ENCODE data around the gene DDX49. TPM values are rescaled to one million over a fixed set of nuclear protein-coding genes. Genes with fewer than 3 reads are reported as not detected.

DDX49 gene
- total RNA-seq, 6 donors from 2014 or later = 22.5 to 46.7 (median 40.1) TPM

DNA sequence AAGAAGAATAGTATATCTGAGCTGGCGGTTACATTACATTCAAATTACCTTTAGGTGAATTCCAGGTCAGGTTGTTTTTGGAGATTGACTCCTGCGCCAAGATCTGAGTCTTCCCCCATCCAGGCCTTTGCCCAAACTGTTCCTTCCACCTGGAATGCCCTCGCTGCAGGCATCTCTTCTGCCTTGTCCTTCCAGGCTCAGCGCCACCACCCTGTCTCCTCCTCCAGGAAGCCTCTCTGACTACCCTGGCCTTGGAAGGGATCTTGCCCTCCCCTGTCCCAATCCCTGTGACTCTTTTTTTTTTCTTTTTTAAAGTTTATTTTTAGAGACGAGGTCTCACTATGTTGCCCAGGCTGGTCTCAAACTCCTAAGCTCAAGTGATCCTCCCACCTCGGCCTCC, 23.2 kb downstream of the DDX49 start:
- TF ChIP-seq EP300 (IDR thresholded peaks at IDR 0.05) (no peak), POLR2AphosphoS5 (IDR thresholded peaks at IDR 0.05) (no peak), POLR2A (IDR thresholded peaks at IDR 0.05) (no peak), CTCF (IDR thresholded peaks at IDR 0.05) (no peak)
- Histone ChIP-seq H3K27ac (no peak overlapping the region), H3K4me3 (no peak overlapping the region), H3K4me1 (peaks cover 16 to 29% (median 20%) of the 10 kb centered on the region in 4 donors), H3K36me3 (no peaks in the 10 kb centered on the region), H3K9me3 (no peaks in the 10 kb centered on the region), H3K27me3 (no peaks in the 10 kb centered on the region)
- ATAC-seq (ENCODE audit: low FRiP score in 2 of 2) (no peak), DNase-seq (no peak)
- 89 to 96% methylated on average over 6 of the region's 6 CpGs for WGBS, 2 donors

GRCh38 chr19:18943465-18943864, 23.9 kb downstream of the DDX49 start:
- DNase-seq (no peak), ATAC-seq (ENCODE audit: low FRiP score in 2 of 2) (no peak)
- TF ChIP-seq CTCF (IDR thresholded peaks at IDR 0.05) (no peak), POLR2AphosphoS5 (IDR thresholded peaks at IDR 0.05) (no peak), POLR2A (IDR thresholded peaks at IDR 0.05) (no peak), EP300 (IDR thresholded peaks at IDR 0.05) (no peak)
- no peaks in the 10 kb centered on the region for H3K9me3 ChIP-seq
- H3K27ac ChIP-seq = no peak overlapping the region
- WGBS, 2 donors = 82 to 85% methylated on average over 3 to 4 of the region's 4 CpGs
- H3K27me3 ChIP-seq = no peaks in the 10 kb centered on the region
- no peak overlapping the region for H3K4me3 ChIP-seq
- peaks cover 16 to 29% (median 20%) of the 10 kb centered on the region in 4 donors for H3K4me1 ChIP-seq
- H3K36me3 ChIP-seq = no peaks in the 10 kb centered on the region

DNA sequence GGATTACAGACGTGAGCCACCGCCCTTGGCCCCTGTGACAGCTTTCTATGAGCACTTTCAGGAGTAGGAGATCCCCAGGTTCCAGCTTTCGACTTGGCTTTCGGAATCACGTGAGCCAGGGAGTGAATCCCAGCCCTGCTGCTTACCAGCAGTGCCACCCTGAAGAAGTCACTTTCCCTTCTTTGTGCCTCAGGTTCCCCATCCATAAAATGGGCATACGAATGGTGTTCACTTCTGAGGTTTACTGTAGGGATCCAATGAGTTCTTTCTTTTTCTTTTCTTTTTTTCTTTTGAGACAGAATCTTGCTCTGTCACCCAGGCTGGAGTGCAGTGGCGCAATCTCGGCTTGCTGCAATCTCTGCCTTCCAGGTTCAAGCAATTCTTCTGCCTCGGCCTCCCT, 25.8 kb downstream of the DDX49 start:
- no peaks in the 10 kb centered on the region for H3K9me3 ChIP-seq
- no peak for TF ChIP-seq EP300 (IDR thresholded peaks at IDR 0.05)
- no peak for TF ChIP-seq POLR2AphosphoS5 (IDR thresholded peaks at IDR 0.05)
- no peak for TF ChIP-seq CTCF (IDR thresholded peaks at IDR 0.05)
- no peak for TF ChIP-seq POLR2A (IDR thresholded peaks at IDR 0.05)
- H3K27ac ChIP-seq = no peak overlapping the region
- DNase-seq (no peak), ATAC-seq (ENCODE audit: low FRiP score in 2 of 2) (no peak)
- 92 to 94% methylated on average over 9 of the region's 9 CpGs for WGBS, 2 donors
- H3K36me3 ChIP-seq = no peaks in the 10 kb centered on the region
- H3K4me3 ChIP-seq = no peak overlapping the region
- no peaks in the 10 kb centered on the region for H3K27me3 ChIP-seq
- H3K4me1 ChIP-seq = peaks cover 6 to 16% (median 10%) of the 10 kb centered on the region in 4 donors

- no peaks in the 10 kb centered on the region for H3K36me3 ChIP-seq
- no peaks in the 10 kb centered on the region for H3K9me3 ChIP-seq
- no peak for DNase-seq
- ATAC-seq (ENCODE audit: low FRiP score in 2 of 2) = no peak
- no peak overlapping the region for H3K4me3 ChIP-seq
- H3K27me3 ChIP-seq = no peaks in the 10 kb centered on the region
- no peak overlapping the region for H3K27ac ChIP-seq
- H3K4me1 ChIP-seq = peaks cover 3 to 8% (median 5%) of the 10 kb centered on the region in 4 donors
- no peak for TF ChIP-seq CTCF (IDR thresholded peaks at IDR 0.05)
- no peak for TF ChIP-seq EP300 (IDR thresholded peaks at IDR 0.05)
- no peak for TF ChIP-seq POLR2AphosphoS5 (IDR thresholded peaks at IDR 0.05)
- TF ChIP-seq POLR2A (IDR thresholded peaks at IDR 0.05) = no peak
These were observed 26.8 kb downstream of the DDX49 start for GRCh38 chr19:18946335-18946734.

GRCh38 chr19:18946918-18947317, 27.4 kb downstream of the DDX49 start:
- Histone ChIP-seq H3K27ac (no peak overlapping the region), H3K4me3 (no peak overlapping the region), H3K4me1 (peaks cover 0 to 2% (median 0%) of the 10 kb centered on the region in 4 donors), H3K36me3 (no peaks in the 10 kb centered on the region), H3K27me3 (no peaks in the 10 kb centered on the region), H3K9me3 (no peaks in the 10 kb centered on the region)
- 84 to 91% methylated on average over 14 of the region's 14 CpGs for WGBS, 2 donors
- no peak for DNase-seq
- no peak for TF ChIP-seq CTCF (IDR thresholded peaks at IDR 0.05)
- TF ChIP-seq POLR2A (IDR thresholded peaks at IDR 0.05) = no peak
- TF ChIP-seq EP300 (IDR thresholded peaks at IDR 0.05) = no peak
- TF ChIP-seq POLR2AphosphoS5 (IDR thresholded peaks at IDR 0.05) = no peak
- no peak for ATAC-seq (ENCODE audit: low FRiP score in 2 of 2)

All from upper lobe of left lung (tissue), 6 donors.